H9 (cell line): ENCODE measurements around the gene ZSWIM6. TPM values are rescaled to one million over a fixed set of nuclear protein-coding genes. Genes with fewer than 3 reads are reported as not detected.

Source experiments
- DNase-seq: peaks from one replicate; pipeline ENCODE4 v3.0.0-alpha.2; 2017
- H2AFZ ChIP-seq: one replicate; pipeline ENCODE4 v1.6.1; 2013; ENCODE audit warnings: mild to moderate bottlenecking, low read length, control low read depth, moderate library complexity
- H2AK5ac ChIP-seq: 2 replicates; pipeline ENCODE4 v1.6.1; 2013; ENCODE audit warnings: low read length, control low read depth, mixed read lengths; ENCODE audit not compliant: insufficient read length
- H2BK120ac ChIP-seq: one replicate; pipeline ENCODE4 v1.6.1; 2013; ENCODE audit warnings: low read depth, mild to moderate bottlenecking, low read length, control low read depth, inconsistent platforms; ENCODE audit not compliant: poor library complexity, severe bottlenecking
- H2BK12ac ChIP-seq: 2 replicates; pipeline ENCODE4 v1.6.1; 2013; ENCODE audit warnings: low read length, control low read depth, mixed read lengths, low read depth; ENCODE audit not compliant: insufficient read length
- H2BK15ac ChIP-seq: 2 replicates; pipeline ENCODE4 v1.6.1; 2013; ENCODE audit warnings: low read depth, low read length, control low read depth
- H2BK20ac ChIP-seq: one replicate; pipeline ENCODE4 v1.6.1; 2013; ENCODE audit warnings: low read depth, mild to moderate bottlenecking, low read length, control low read depth, inconsistent platforms; ENCODE audit not compliant: poor library complexity, severe bottlenecking
- H2BK5ac ChIP-seq: 2 replicates; pipeline ENCODE4 v1.6.1; 2013; ENCODE audit warnings: low read length, control low read depth, mixed read lengths; ENCODE audit not compliant: insufficient read length
- H3K14ac ChIP-seq: 2 replicates; pipeline ENCODE4 v1.6.1; 2013; ENCODE audit warnings: low read length, control low read depth; ENCODE audit not compliant: insufficient read depth
- H3K18ac ChIP-seq: 2 replicates; pipeline ENCODE4 v1.6.1; 2013; ENCODE audit warnings: low read depth, mild to moderate bottlenecking, mixed read lengths, low read length, control low read depth; ENCODE audit not compliant: insufficient read length
- H3K23ac ChIP-seq: 2 replicates; pipeline ENCODE4 v1.6.1; 2013; ENCODE audit warnings: low read length, control low read depth, mixed read lengths, low read depth; ENCODE audit not compliant: insufficient read length
- H3K23me2 ChIP-seq: 2 replicates; pipeline ENCODE4 v1.6.1; 2013; ENCODE audit warnings: low read depth, mild to moderate bottlenecking, mixed read lengths, low read length, control low read depth; ENCODE audit not compliant: insufficient read length, poor library complexity, severe bottlenecking
- H3K27ac ChIP-seq: 2 replicates; pipeline ENCODE4 v1.5.1; 2013; ENCODE audit warnings: low read length, control low read depth, mixed read lengths, low read depth; ENCODE audit not compliant: insufficient read length
- H3K27me3 ChIP-seq: 2 replicates; pipeline ENCODE4 v1.6.1; 2013; ENCODE audit warnings: low read length, control low read depth, inconsistent platforms; ENCODE audit not compliant: insufficient read depth
- H3K4ac ChIP-seq: 2 replicates; pipeline ENCODE4 v1.6.1; 2013; ENCODE audit warnings: low read depth, mild to moderate bottlenecking, control low read depth, inconsistent platforms, low read length, moderate library complexity
- H3K4me1 ChIP-seq: 2 replicates; pipeline ENCODE4 v1.6.1; 2013; ENCODE audit warnings: low read length, control low read depth, inconsistent platforms; ENCODE audit not compliant: insufficient read depth
- H3K4me2 ChIP-seq: 2 replicates; pipeline ENCODE4 v1.6.1; 2013; ENCODE audit warnings: low read length, control low read depth, mixed read lengths; ENCODE audit not compliant: insufficient read length, insufficient read depth
- H3K56ac ChIP-seq: 2 replicates; pipeline ENCODE4 v1.6.1; 2013; ENCODE audit warnings: low read depth, mild to moderate bottlenecking, mixed read lengths, low read length, control low read depth; ENCODE audit not compliant: insufficient read length
- H3K79me1 ChIP-seq: 2 replicates; pipeline ENCODE4 v1.6.1; 2013; ENCODE audit warnings: low read depth, mild to moderate bottlenecking, moderate library complexity, low read length, control low read depth, inconsistent platforms; ENCODE audit not compliant: insufficient read depth, poor library complexity, severe bottlenecking
- H3K79me2 ChIP-seq: 2 replicates; pipeline ENCODE4 v1.6.1; 2013; ENCODE audit warnings: low read length, control low read depth, inconsistent platforms; ENCODE audit not compliant: insufficient read depth
- H3K9ac ChIP-seq: 2 replicates; pipeline ENCODE4 v1.6.1; 2013; ENCODE audit warnings: low read length, control low read depth, mixed read lengths; ENCODE audit not compliant: insufficient read length; ENCODE audit errors: extremely low read depth
- H3K9me3 ChIP-seq: one replicate; pipeline ENCODE4 v1.6.1; 2013; ENCODE audit warnings: low read depth, low read length, inconsistent platforms; ENCODE audit not compliant: control insufficient read depth
- H3T11ph ChIP-seq: one replicate; pipeline ENCODE4 v1.6.1; 2013; ENCODE audit warnings: mild to moderate bottlenecking, low read length, control low read depth, inconsistent platforms
- H4K20me1 ChIP-seq: one replicate; pipeline ENCODE4 v1.6.1; 2013; ENCODE audit not compliant: control insufficient read depth, insufficient read length, insufficient read depth
- H4K5ac ChIP-seq: 2 replicates; pipeline ENCODE4 v1.6.1; 2013; ENCODE audit warnings: low read depth, mild to moderate bottlenecking, mixed read lengths, low read length, control low read depth; ENCODE audit not compliant: insufficient read length
- H4K8ac ChIP-seq: replicated peaks from 2 replicates; pipeline ENCODE4 v1.6.1; 2013; ENCODE audit warnings: low read length, control low read depth, mixed read lengths, low read depth; ENCODE audit not compliant: insufficient read length
- H4K91ac ChIP-seq: 2 replicates; pipeline ENCODE4 v1.6.1; 2013; ENCODE audit warnings: low read depth, mild to moderate bottlenecking, moderate library complexity, mixed read lengths, low read length, control low read depth; ENCODE audit not compliant: insufficient read length
- H3K27ac Mint-ChIP-seq, 3 experiments: 2 replicates in 2 of 3; 3 replicates in 1 of 3; pipeline ENCODE4 v1.8.0; 2020 to 2021; ENCODE audit warnings: mixed read lengths in 3 of 3, mild to moderate bottlenecking in 1 of 3, moderate library complexity in 1 of 3
- H3K27me3 Mint-ChIP-seq: 2 replicates; pipeline ENCODE4 v1.8.0; 2021; ENCODE audit warnings: low read depth, mild to moderate bottlenecking, moderate library complexity, mixed read lengths
- H3K36me3 Mint-ChIP-seq, 3 experiments: 2 replicates in 2 of 3; 3 replicates in 1 of 3; pipeline ENCODE4 v1.8.0; 2020 to 2021; ENCODE audit warnings: low read depth in 3 of 3, mixed read lengths in 3 of 3; ENCODE audit not compliant: insufficient read depth in 1 of 3
- H3K4me1 Mint-ChIP-seq, 2 experiments: 2 replicates each; pipeline ENCODE4 v1.8.0; 2020; ENCODE audit warnings: mixed read lengths in 2 of 2
- H3K4me3 Mint-ChIP-seq, 2 experiments: 2 replicates in 1 of 2; 3 replicates in 1 of 2; pipeline ENCODE4 v1.8.0; 2020 to 2021; ENCODE audit warnings: mild to moderate bottlenecking in 2 of 2, mixed read lengths in 2 of 2, moderate library complexity in 1 of 2
- H3K9me3 Mint-ChIP-seq, 2 experiments: 2 replicates in 1 of 2; 3 replicates in 1 of 2; pipeline ENCODE4 v1.8.0; 2020; ENCODE audit warnings: mild to moderate bottlenecking in 2 of 2, mixed read lengths in 2 of 2, moderate library complexity in 1 of 2
- CTCF ChIP-seq: fragments of 200-600 bp; sonication (generic); conservative IDR thresholded peaks from 3 replicates; pipeline ENCODE4 v1.8.0; 2021; ENCODE audit warnings: antibody characterized with exemption, mild to moderate bottlenecking
- WGBS: extraction: QIAGEN DNeasy Blood & Tissue Kit; methylation state at CpG from one replicate; pipeline ENCODE4 v1.1.7; 2013; ENCODE audit warnings: missing lambda C conversion rate, low lambda C conversion rate, mixed read lengths; ENCODE audit not compliant: insufficient read length; ENCODE audit errors: extremely low coverage; 5-methylcytosine and 5-hydroxymethylcytosine counted together
- total RNA-seq: library from RNA; stranded (reverse); gene quantifications from 2 replicates; pipeline ENCODE4 v1.2.1, GENCODE V29; 2021

Gene ZSWIM6
- total RNA-seq, 1 experiment from 2014 or later: 11.5 TPM

GRCh38 chr5:61348447-61348846 is 16.4 kb downstream of the ZSWIM6 start:
- H4K20me1 ChIP-seq: no peaks in the 10 kb centered on the region
- H3K18ac ChIP-seq: no peak overlapping the region
- H2BK12ac ChIP-seq: no peak overlapping the region
- no peak overlapping the region for H3K23ac ChIP-seq
- no peak overlapping the region for H3K56ac ChIP-seq
- H4K8ac ChIP-seq: no peak overlapping the region
- no peak for TF ChIP-seq CTCF
- H3K27me3 Mint-ChIP-seq: no peaks in the 10 kb centered on the region
- no peak overlapping the region for H2BK120ac ChIP-seq
- no peak overlapping the region for H2BK15ac ChIP-seq
- no peak overlapping the region for H3K4me2 ChIP-seq
- peaks cover 2% of the 10 kb centered on the region; the same call in 1 of the 2 replicates for H3K4me1 ChIP-seq
- H3K9me3 Mint-ChIP-seq: no peaks in the 10 kb centered on the region
- H3K27ac Mint-ChIP-seq: no peak overlapping the region
- H3K27ac ChIP-seq: no peak overlapping the region
- no peak overlapping the region for H4K91ac ChIP-seq
- no CpG with 5 or more reads among the region's 2 CpGs for WGBS
- H3K9ac ChIP-seq: no peak overlapping the region
- H3K79me2 ChIP-seq: peaks cover 6% of the 10 kb centered on the region; the same call in 1 of the 2 replicates
- no peak overlapping the region for H2AK5ac ChIP-seq
- no peak overlapping the region for H3K4me3 Mint-ChIP-seq
- H3K23me2 ChIP-seq: no peaks in the 10 kb centered on the region
- H2AFZ ChIP-seq: no peak overlapping the region
- H3K4me1 Mint-ChIP-seq: peaks cover 6 to 7% of the 10 kb centered on the region in 2 experiments; a peak in 2 of 4 replicates
- no peaks in the 10 kb centered on the region for H3K9me3 ChIP-seq
- H3K4ac ChIP-seq: no peak overlapping the region
- DNase-seq: no peak
- no peak overlapping the region for H4K5ac ChIP-seq
- H3K14ac ChIP-seq: no peak overlapping the region
- H3K79me1 ChIP-seq: no peaks in the 10 kb centered on the region
- no peak overlapping the region for H3T11ph ChIP-seq
- no peaks in the 10 kb centered on the region for H3K27me3 ChIP-seq
- peaks cover 0 to 6% (median 6%) of the 10 kb centered on the region in 3 experiments; a peak in 4 of 7 replicates for H3K36me3 Mint-ChIP-seq
- no peak overlapping the region for H2BK5ac ChIP-seq
- no peak overlapping the region for H2BK20ac ChIP-seq
